A549 treated with CORT108297 at 1 μM for 4 hours (cell line): ENCODE results near the gene LARP7. TPM values are rescaled to one million over a fixed set of nuclear protein-coding genes. Genes with fewer than 3 reads are reported as not detected.

ENCODE experiments used
- total RNA-seq: library from RNA; stranded (reverse); fragments of 200-300 nt; extraction: Qiagen RNA extraction; gene quantifications from 5 replicates; pipeline ENCODE4 v1.2.3, GENCODE V29; 2022

LARP7 gene
- total RNA-seq = 23.0 to 44.8 TPM (median 26.9 TPM) in 5 replicates

GRCh38 chr4:112636688-112637551 is at the start of gene LARP7, which contains the start of gene ZGRF1:
Gene LARP7 (plus strand): TSS chr4:112637143. CDS start chr4:112644670, 7,527 bp downstream.
Gene ZGRF1 (minus strand): TSS chr4:112636909. CDS start chr4:112633176, 3,733 bp downstream.

Other genes starting within 250 kb of the LARP7 start
- not detected in 5 replicates for gene NEUROG2, start 121.0 kb upstream of the LARP7 start, total RNA-seq
- gene ZGRF1, start 234 bp upstream of the LARP7 start, total RNA-seq = 2.7 to 3.9 TPM (median 3.1 TPM) in 5 replicates